Activated CD4-positive, alpha-beta T cell treated with anti-CD3 and anti-CD28 coated beads for 4 hours (primary cell): Measurements from ENCODE around the gene STK24.

ENCODE experiments used
- DNase-seq, 2 donors: peaks; one replicate each; pipeline ENCODE4 v3.0.0-alpha.2; 2020

The STK24 gene

GRCh38 chr13:98401934-98402333, 175.0 kb downstream of the STK24 start:
- no peak for DNase-seq

GRCh38 chr13:98399756-98400155, 177.2 kb downstream of the STK24 start:
- no peak for DNase-seq

- no peak for DNase-seq
These were observed 178.3 kb downstream of the STK24 start for GRCh38 chr13:98398581-98398980.

GRCh38 chr13:98397861-98398260, 179.0 kb downstream of the STK24 start:
- no peak for DNase-seq

GRCh38 chr13:98397221-98397620, 179.7 kb downstream of the STK24 start:
- no peak for DNase-seq

- no peak for DNase-seq
These were observed 180.7 kb downstream of the STK24 start for GRCh38 chr13:98396071-98396710.
